ENCODE measurements around the gene SLC4A2.
A peak's percentile ranks its signal among the peaks of the same experiment; 100 is the strongest.

SLC4A2 gene

DNA sequence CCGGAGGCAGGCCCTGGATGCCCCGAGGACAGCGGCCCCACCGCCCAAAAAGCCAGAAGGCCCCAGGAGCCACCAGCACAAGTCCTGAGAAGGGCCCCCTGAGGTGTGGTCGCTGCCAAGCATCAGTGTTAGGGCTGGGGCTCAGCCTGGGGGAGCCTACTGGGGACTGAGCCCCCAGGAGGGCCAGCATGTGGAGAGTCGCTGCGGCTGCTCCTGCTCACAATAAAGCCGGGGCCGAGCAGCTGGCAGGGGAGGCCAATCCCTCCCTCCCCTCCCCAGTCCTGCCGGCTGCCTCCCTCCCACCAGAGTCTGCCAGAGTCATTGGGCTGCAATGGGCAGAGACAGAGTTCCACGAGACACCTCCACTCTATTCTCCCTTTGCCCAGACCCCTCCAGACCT is 14.1 kb upstream of the SLC4A2 start:
- no peak for DNase-seq
- TF ChIP-seq POLR2A (IDR thresholded peaks at IDR 0.05; ENCODE audit: low read length): no peak
- TF ChIP-seq GATA1 (IDR thresholded peaks at IDR 0.05; ENCODE audit: low read depth, low read length): no peak

DNA sequence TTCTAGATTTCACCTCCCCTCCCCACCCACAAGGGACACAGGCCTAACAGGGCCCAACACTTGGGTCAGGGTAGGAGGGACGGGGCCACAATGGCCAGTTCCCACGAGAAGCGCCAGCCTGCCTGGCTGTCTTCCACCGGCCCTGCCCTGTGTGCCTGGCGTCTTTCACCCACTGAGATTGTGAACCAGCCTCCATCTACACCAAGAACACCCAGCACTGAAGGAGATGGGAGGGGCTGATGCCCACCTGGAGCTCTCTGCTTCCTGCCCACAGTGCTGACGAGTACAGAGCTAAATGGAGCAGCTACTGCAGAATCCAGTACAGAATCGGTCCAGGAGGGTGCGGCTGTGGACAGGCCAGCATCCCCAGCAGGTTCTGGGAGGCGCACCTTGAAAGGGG is 13.4 kb upstream of the SLC4A2 start:
- TF ChIP-seq POLR2A (IDR thresholded peaks at IDR 0.05; ENCODE audit: low read length): no peak
- TF ChIP-seq GATA1 (IDR thresholded peaks at IDR 0.05; ENCODE audit: low read depth, low read length): no peak
- DNase-seq: no peak

DNA sequence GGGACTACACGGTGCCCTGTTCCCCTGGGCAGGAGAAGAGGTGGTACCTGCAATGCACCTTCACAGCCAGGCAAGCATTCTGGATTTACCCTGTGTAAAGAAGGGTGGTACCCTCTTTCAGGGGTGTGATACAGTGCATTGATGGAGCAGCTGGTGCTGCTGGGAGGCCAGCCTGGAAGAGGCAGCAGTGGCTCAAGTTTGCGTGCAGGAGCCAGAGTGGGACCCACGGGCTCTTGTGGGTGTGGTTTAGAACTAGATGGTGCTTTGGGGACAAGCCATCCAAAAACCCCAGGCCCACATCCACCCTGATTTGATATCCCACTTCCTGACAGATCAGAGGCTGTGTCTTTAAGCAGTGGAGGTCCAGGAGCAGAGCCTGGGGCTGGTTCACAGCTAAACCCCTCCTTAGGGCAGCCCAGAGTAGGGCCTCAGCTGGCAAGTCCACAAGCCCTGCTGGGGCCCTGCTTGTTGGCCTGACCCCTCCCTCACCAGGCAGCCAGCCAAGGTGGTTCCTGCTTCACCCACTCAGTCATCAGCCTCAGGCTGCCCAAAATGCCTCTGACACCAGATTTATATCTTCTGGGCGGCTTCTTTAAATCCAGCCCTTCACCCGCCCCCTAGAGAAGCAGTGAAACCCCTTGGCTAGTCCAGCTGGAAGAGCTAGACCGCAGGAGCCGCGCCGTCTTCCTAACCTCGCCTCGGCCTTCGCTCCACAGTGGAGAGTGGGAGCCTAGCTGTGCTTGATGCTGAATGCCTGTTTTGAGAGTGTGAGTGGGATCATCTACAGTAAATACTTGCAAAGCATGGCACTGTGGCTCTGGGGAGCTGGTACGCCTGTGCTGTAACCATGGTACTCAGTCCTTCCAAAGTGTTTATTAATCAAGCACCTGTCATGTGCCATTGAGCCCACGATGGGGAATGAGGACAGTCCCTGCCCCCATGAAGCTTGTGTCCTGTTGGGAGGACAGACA is 12.5 kb upstream of the SLC4A2 start:
- TF ChIP-seq GATA1 (IDR thresholded peaks at IDR 0.05; ENCODE audit: low read depth, low read length): no peak
- no peak for TF ChIP-seq POLR2A (IDR thresholded peaks at IDR 0.05; ENCODE audit: low read length)
- DNase-seq: peak; percentile 56 to 72

DNA sequence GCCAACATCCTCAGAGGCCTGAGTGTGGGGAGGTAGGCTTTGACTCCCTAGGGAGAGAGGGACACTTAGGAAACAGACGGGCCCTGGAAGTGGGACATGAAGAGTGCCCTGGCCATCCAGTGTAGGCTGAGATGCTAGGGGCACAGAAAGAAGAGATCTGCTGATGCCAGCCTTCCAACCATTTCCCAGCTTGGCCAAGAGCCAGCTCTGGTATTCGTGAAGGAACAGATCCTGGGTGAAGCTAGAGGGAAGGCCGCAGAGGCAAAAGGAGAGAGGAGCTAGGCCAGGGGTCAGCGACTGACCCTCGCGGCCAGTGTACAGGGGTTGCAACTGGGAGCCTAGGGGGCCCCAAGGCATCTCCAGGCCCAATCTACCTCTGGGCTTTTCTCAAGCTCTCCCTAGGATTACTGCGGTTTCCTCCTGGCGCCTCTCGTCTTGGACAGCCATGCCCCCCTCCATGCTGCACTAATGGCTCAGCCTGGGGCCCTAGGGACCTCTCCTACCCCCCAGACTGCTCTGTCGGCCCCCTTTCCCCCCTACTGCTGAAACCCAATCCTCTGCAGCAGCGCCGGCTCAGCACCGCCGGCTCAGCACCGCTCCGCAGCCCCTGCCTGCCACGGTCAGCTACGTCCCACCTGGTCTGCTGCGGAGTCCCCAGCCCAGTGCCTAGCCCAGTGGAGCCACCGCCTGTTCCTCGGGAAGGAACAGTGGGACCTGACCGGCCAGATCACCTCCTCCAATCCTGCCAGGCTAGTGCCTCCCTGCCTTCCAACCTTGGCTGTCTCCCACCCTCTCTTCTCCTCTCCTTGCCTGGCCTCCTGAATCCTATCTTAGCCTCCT is 11.2 kb upstream of the SLC4A2 start, which contains the start of gene ASIC3:
TSS of gene ASIC3 (plus strand) at position 556 of the 840 bp plus-strand sequence. CDS start 355 bp downstream, outside the sequence.
- DNase-seq: no peak
- TF ChIP-seq POLR2A (IDR thresholded peaks at IDR 0.05; ENCODE audit: low read length) (no peak), GATA1 (IDR thresholded peaks at IDR 0.05; ENCODE audit: low read depth, low read length) (no peak)

DNA sequence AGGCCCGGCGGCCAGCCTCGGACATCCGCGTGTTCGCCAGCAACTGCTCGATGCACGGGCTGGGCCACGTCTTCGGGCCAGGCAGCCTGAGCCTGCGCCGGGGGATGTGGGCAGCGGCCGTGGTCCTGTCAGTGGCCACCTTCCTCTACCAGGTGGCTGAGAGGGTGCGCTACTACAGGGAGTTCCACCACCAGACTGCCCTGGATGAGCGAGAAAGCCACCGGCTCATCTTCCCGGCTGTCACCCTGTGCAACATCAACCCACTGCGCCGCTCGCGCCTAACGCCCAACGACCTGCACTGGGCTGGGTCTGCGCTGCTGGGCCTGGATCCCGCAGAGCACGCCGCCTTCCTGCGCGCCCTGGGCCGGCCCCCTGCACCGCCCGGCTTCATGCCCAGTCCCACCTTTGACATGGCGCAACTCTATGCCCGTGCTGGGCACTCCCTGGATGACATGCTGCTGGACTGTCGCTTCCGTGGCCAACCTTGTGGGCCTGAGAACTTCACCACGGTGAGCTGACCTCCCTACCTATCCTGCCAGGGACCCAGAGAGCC is 10.4 kb upstream of the SLC4A2 start:
- no peak for TF ChIP-seq GATA1 (IDR thresholded peaks at IDR 0.05; ENCODE audit: low read depth, low read length)
- no peak for TF ChIP-seq POLR2A (IDR thresholded peaks at IDR 0.05; ENCODE audit: low read length)
- DNase-seq: no peak

DNA sequence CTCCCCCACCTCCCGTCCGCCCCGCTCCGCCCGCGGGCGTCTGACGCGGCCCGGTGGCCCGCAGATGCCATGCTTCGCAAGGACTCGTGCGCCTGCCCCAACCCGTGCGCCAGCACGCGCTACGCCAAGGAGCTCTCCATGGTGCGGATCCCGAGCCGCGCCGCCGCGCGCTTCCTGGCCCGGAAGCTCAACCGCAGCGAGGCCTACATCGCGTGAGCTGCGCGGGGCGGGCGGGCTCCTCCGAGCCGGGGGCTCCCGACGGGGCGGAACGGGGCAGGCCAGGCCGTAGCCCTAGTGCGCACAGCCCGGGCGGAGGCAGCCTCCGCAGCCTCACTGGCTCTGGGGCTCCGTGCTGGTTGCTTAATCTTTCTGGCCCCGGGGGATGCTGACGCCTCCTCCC is 8.3 kb upstream of the SLC4A2 start:
- peak; percentile 69 to 76 for DNase-seq
- TF ChIP-seq GATA1 (IDR thresholded peaks at IDR 0.05; ENCODE audit: low read depth, low read length): no peak
- no peak for TF ChIP-seq POLR2A (IDR thresholded peaks at IDR 0.05; ENCODE audit: low read length)

DNA sequence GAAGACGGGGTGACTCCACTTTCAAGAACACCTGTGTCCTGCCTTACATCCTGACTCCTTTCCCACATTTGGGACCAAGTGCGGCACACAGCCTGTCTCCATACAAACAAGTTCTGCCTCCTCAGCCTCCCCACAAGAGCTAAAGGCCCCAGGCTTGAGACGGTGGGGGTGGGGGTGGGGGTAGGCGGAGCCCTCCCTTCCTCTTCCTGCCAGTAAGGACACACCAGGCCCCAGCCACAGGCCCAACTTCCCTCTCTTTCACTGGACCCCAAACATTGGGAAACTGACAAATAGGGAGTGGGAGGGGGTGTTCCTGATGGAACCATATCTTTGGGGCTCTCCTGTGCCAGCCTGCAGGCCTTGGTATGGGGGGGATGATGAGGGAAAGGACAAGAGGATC is 6.3 kb upstream of the SLC4A2 start:
- TF ChIP-seq GATA1 (IDR thresholded peaks at IDR 0.05; ENCODE audit: low read depth, low read length) (no peak), POLR2A (IDR thresholded peaks at IDR 0.05; ENCODE audit: low read length) (no peak)
- DNase-seq: no peak

DNA sequence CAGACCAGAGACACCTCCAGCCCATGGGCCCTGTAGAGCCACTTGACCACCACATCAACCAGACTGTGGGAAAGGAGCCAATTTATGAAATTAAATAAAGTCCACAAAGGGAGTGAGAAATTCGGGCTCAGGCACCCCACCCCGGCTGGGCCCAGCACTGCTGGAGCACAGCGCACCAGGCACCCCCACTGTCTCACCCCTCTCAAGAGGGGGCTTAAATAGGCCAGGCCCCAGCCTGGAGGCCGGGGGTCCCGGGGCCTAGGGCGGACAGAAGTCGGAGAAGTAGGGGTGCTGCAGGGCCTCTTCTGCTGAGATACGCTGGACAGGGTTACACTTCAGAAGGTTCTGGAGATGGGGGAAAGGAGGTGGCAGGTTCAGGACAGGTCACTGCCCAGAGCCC is 5.6 kb upstream of the SLC4A2 start:
- TF ChIP-seq GATA1 (IDR thresholded peaks at IDR 0.05; ENCODE audit: low read depth, low read length) (no peak), POLR2A (IDR thresholded peaks at IDR 0.05; ENCODE audit: low read length) (no peak)
- DNase-seq: no peak

DNA sequence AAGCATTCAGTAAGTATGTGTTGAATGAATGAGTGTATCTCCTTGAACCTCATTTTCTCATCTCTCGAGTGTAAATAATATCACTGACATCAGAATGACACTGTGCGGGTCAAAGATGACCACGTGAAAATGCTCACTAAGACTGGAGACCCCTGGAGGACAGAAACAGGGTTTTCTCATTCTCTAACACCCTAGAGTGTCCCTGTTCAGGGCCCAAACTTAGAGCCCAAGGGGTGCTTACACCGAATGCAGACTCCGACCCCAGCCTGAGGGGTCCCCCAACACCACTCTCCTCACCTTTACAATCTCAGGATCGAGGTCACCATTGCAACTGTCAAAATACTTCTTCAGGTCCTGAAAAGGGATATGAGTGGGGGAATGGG is 3.1 kb upstream of the SLC4A2 start:
- TF ChIP-seq POLR2A (IDR thresholded peaks at IDR 0.05; ENCODE audit: low read length): no peak
- TF ChIP-seq GATA1 (IDR thresholded peaks at IDR 0.05; ENCODE audit: low read depth, low read length): no peak
- no peak for DNase-seq

DNA sequence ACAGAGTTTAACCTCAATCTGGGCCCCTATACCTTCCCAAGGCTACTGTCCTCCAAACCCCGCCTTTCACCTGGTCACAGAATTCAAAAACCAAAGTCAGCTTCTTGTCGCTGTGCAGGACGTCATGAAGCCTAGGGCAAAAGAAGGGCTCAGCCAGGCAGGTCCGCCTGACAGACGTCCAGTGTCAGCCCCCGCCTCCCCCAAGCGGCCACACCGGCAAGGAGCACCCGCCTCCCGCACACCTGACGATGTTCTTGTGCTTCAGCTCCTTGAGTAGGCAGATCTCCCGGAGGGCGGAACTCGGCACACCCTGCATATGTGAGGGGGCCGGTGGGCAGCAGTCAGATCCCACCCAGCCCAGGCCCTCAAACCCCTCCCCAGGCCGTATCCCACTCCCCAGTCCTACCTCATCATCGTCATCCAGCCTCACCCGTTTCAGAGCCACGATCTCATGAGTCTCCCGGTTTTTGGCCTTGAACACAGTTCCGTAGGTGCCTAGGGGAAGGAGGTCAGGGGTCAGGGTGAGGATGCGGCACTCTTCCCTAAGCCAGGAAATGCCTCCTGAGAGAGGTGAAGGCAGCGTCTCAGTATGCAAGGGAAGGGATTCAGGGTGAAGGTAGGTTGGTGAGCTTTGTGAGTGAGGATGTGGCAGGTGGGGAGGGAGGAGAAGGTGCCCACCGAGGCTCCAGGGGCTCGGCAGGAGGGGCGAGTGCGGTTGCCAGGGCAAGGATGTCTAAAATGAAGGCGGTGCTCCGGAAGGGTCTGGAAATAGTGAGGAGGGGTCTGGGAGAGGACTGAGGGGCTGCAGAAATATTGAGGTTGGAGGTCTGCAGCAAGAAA is 2.5 kb upstream of the SLC4A2 start:
- no peak for DNase-seq
- TF ChIP-seq GATA1 (IDR thresholded peaks at IDR 0.05; ENCODE audit: low read depth, low read length) (no peak), POLR2A (IDR thresholded peaks at IDR 0.05; ENCODE audit: low read length) (no peak)

DNA sequence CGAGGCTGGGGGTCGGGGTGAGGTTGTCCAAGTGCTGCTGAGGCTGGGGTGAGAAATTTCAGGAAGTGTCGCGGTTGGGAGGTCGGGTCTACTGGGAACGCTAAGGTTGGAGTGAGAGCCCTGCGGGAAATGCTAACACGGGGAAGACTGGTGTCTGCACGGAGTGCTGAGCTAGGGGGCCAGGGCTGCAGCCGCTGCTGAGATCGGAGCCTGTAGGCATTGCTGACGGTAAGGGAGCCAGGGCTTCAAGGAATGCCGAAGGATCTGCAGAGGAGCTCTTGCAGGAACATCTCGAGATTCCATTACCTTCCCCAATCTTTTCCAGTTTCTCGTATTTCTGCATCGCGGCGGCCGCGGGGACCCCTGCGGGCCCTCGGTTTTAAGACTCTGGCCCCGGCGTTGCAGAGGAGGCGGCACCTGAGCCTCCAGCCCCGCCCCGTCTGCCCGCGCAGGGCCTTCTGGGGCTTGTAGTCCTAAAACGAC is 1.8 kb upstream of the SLC4A2 start, which contains the start of gene CDK5:
TSS of gene CDK5 (minus strand) at position 392 of the 483 bp plus-strand sequence. CDS start at position 343, 49 bp downstream.
- no peak for TF ChIP-seq GATA1 (IDR thresholded peaks at IDR 0.05; ENCODE audit: low read depth, low read length)
- TF ChIP-seq POLR2A (IDR thresholded peaks at IDR 0.05; ENCODE audit: low read length): no peak

DNA sequence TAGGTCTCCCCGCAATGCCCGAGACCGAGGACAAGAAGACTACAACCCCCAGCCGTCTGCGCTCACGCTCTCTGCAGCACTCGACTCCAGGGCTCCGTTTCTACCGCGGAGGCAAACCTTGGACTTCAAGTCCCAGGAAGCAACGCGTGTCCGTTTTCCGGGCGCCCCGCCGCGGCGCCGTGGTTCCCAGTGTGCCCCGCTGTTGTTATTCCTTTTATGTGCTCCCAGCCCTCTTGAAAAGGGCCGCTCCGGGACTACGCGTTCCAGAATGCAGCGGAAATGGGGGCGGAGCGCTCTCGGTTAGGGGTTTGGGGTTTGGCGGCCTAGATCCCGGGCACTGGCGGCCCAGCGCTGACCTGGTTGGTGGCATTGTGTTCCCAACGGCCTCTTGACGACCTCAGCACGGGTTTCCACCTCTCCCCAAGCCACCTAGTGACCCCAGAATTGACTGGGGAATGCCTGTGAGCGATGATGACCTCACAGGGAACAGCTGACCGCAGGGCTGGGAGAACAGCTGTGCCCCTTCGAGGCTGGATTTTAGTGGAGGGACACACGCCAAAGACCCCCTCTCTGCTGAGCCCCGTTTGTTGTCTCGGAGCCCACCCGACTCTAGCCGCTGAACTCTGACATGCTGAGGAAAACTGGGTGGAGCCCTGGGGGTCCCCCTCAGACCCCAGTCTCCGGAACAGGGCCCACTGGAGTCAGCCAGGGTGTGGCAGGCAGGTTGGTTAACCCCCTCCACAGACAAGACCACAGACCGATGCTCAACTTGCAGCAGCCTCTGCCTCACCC is 1.2 kb upstream of the SLC4A2 start:
- peak; percentile 98 to 99 for DNase-seq
- TF ChIP-seq POLR2A (IDR thresholded peaks at IDR 0.05; ENCODE audit: low read length): peak; percentile 78
- TF ChIP-seq GATA1 (IDR thresholded peaks at IDR 0.05; ENCODE audit: low read depth, low read length): no peak

More for the DNA sequence above, 1.8 kb upstream of the SLC4A2 start, which contains the start of gene CDK5:
- DNase-seq: no peak
